OCI-LY1 (cell line): ENCODE data around the gene TPSAB1.

Experiments used
- H2AFZ ChIP-seq: fragments of 200-600 bp; sonication (generic), shearing (Covaris generic); 2 replicates; pipeline ENCODE4 v1.6.0; 2014; ENCODE audit warnings: antibody characterized with exemption, mild to moderate bottlenecking, low read length
- H3F3A ChIP-seq: fragments of 200-600 bp; sonication (generic), shearing (Covaris generic); 2 replicates; pipeline ENCODE4 v1.6.0; 2014; ENCODE audit warnings: mild to moderate bottlenecking, antibody characterized with exemption, low read length, moderate library complexity; ENCODE audit not compliant: insufficient read depth
- H3K27ac ChIP-seq: fragments of 200-600 bp; sonication (generic); 2 replicates; pipeline ENCODE4 v1.5.1; 2014; ENCODE audit warnings: low read length, mixed run types, mild to moderate bottlenecking, low read depth; ENCODE audit not compliant: poor library complexity, severe bottlenecking
- H3K27me3 ChIP-seq: fragments of 200-600 bp; sonication (generic); 2 replicates; pipeline ENCODE4 v1.6.0; 2014; ENCODE audit warnings: antibody characterized with exemption, mild to moderate bottlenecking, low read length, moderate library complexity; ENCODE audit not compliant: insufficient read depth
- H3K36me3 ChIP-seq: fragments of 200-600 bp; sonication (generic); 2 replicates; pipeline ENCODE4 v1.6.1; 2014; ENCODE audit warnings: mild to moderate bottlenecking, antibody characterized with exemption, low read length, moderate library complexity, mixed read lengths; ENCODE audit not compliant: insufficient read depth
- H3K4me1 ChIP-seq: fragments of 200-600 bp; sonication (generic); 2 replicates; pipeline ENCODE4 v1.5.1; 2014; ENCODE audit warnings: mild to moderate bottlenecking, low read length, moderate library complexity; ENCODE audit not compliant: insufficient read depth, severe bottlenecking
- H3K4me2 ChIP-seq: fragments of 200-600 bp; sonication (generic), shearing (Covaris generic); 2 replicates; pipeline ENCODE4 v1.6.1; 2014; ENCODE audit warnings: low read length
- H3K4me3 ChIP-seq: fragments of 200-600 bp; sonication (generic); 2 replicates; pipeline ENCODE4 v1.5.1; 2014; ENCODE audit warnings: low read length, low read depth, mild to moderate bottlenecking, mixed read lengths; ENCODE audit not compliant: poor library complexity, severe bottlenecking
- H3K79me2 ChIP-seq: fragments of 200-600 bp; shearing (Covaris generic); 2 replicates; pipeline ENCODE4 v1.6.1; 2016; ENCODE audit warnings: mixed run types, low read length, mixed read lengths; ENCODE audit not compliant: insufficient read depth
- H3K9ac ChIP-seq: fragments of 200-600 bp; sonication (generic), shearing (Covaris generic); 2 replicates; pipeline ENCODE4 v1.6.1; 2014; ENCODE audit warnings: mild to moderate bottlenecking, low read length, mixed read lengths
- H3K9me2 ChIP-seq: fragments of 200-600 bp; sonication (generic), shearing (Covaris generic); 2 replicates; pipeline ENCODE4 v1.6.1; 2014; ENCODE audit warnings: low read depth, mild to moderate bottlenecking, low read length, mixed read lengths
- H3K9me3 ChIP-seq: fragments of 200-600 bp; shearing (Covaris generic); 2 replicates; pipeline ENCODE4 v1.6.1; 2014; ENCODE audit warnings: low read length, mixed read lengths
- H4K20me1 ChIP-seq: fragments of 200-600 bp; sonication (generic), shearing (Covaris generic); 2 replicates; pipeline ENCODE4 v1.6.0; 2016; ENCODE audit warnings: mild to moderate bottlenecking, low read length; ENCODE audit not compliant: insufficient read depth
- EZH2 ChIP-seq: fragments of 200-600 bp; sonication (generic), shearing (Covaris generic); IDR thresholded peaks from 2 replicates; pipeline ENCODE4 v1.8.0; 2017; ENCODE audit warnings: borderline replicate concordance, mixed run types, mild to moderate bottlenecking, antibody characterized with exemption, low read length, moderate library complexity, mixed read lengths
- TF ChIP-seq, protein P1 (sequence below): fragments of 200-600 bp; sonication (generic), shearing (Covaris generic); IDR thresholded peaks from 2 replicates; pipeline ENCODE4 v1.5.1; 2017; ENCODE audit warnings: mild to moderate bottlenecking, antibody characterized with exemption, low read length, moderate library complexity, mixed read lengths

TPSAB1 gene

DNA sequence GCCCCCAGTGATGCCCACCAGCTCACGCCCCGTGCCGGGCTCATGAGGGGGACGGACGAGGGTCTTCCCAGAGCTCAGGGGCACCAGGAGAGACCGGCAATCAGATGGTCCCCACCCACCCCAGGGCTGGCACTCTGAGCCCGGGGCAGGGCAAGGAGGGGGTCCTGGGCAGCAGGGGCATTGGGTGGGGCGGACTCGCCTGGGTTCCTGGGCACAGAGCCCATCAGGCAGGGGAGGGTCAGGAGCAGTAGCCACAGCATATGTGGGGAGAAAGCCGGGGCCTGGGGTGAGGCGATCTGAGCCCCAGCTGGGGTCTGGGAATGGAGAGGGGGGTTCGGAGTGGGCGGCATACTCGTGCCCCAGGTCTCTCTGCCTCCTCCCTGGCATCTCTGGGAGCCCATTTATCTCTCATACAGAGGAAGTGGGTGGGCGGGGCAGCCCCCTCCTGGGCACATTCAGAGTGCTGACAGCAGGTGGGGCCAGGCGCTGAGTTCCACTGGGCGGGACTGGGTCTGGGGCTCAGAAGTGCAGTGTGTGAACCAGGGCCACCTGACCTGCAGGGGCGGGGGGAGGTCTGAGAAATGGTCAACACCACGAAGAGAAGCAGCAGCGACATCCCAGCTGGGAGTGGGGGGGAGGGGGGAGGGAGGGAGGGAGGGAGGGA lies 48.4 kb downstream of the TPSAB1 start:
- no peak overlapping the region for H3K4me3 ChIP-seq
- H2AFZ ChIP-seq, result no peak overlapping the region
- no peaks in the 10 kb centered on the region for H3K4me1 ChIP-seq
- no peak for TF ChIP-seq EZH2
- TF ChIP-seq, protein P1, sequence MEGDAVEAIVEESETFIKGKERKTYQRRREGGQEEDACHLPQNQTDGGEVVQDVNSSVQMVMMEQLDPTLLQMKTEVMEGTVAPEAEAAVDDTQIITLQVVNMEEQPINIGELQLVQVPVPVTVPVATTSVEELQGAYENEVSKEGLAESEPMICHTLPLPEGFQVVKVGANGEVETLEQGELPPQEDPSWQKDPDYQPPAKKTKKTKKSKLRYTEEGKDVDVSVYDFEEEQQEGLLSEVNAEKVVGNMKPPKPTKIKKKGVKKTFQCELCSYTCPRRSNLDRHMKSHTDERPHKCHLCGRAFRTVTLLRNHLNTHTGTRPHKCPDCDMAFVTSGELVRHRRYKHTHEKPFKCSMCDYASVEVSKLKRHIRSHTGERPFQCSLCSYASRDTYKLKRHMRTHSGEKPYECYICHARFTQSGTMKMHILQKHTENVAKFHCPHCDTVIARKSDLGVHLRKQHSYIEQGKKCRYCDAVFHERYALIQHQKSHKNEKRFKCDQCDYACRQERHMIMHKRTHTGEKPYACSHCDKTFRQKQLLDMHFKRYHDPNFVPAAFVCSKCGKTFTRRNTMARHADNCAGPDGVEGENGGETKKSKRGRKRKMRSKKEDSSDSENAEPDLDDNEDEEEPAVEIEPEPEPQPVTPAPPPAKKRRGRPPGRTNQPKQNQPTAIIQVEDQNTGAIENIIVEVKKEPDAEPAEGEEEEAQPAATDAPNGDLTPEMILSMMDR, result no peak
- no peaks in the 10 kb centered on the region for H3K36me3 ChIP-seq
- no peaks in the 10 kb centered on the region for H3K9me3 ChIP-seq
- no peaks in the 10 kb centered on the region for H3K79me2 ChIP-seq
- no peaks in the 10 kb centered on the region for H4K20me1 ChIP-seq
- H3K27ac ChIP-seq, result no peak overlapping the region
- no peaks in the 10 kb centered on the region for H3K9me2 ChIP-seq
- no peaks in the 10 kb centered on the region for H3F3A ChIP-seq
- H3K9ac ChIP-seq, result no peak overlapping the region
- no peak overlapping the region for H3K4me2 ChIP-seq
- 0 out of 2 replicates have a peak, but pooled peaks cover 12% of the 10 kb centered on the region for H3K27me3 ChIP-seq

DNA sequence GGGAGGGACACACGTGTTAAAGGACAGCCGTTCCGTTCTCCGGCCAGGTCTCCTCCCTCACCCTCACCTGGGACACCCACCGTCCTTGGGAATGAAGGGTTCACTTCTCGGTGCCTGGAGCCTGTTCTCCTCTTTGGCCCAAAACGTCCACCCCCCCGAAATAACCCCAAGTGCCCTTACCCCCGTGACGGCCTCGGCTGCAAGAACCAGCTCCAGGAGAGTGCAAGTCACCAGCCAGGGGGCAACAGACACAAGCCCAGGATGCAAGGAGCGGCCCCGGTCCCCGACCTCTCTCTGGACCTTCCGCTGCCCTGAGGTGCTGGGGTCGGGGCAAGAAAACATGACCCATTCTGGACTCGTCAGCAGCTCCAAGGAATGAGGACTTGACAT lies 49.0 kb downstream of the TPSAB1 start:
- no peak overlapping the region for H3K4me2 ChIP-seq
- TF ChIP-seq EZH2, result no peak
- TF ChIP-seq, protein P1, result no peak
- H3K79me2 ChIP-seq, result no peaks in the 10 kb centered on the region
- 0 out of 2 replicates have a peak, but pooled peaks cover 12% of the 10 kb centered on the region for H3K27me3 ChIP-seq
- no peaks in the 10 kb centered on the region for H3K9me3 ChIP-seq
- no peak overlapping the region for H3K4me3 ChIP-seq
- no peak overlapping the region for H2AFZ ChIP-seq
- no peaks in the 10 kb centered on the region for H3F3A ChIP-seq
- H4K20me1 ChIP-seq, result no peaks in the 10 kb centered on the region
- no peak overlapping the region for H3K9ac ChIP-seq
- no peaks in the 10 kb centered on the region for H3K4me1 ChIP-seq
- H3K27ac ChIP-seq, result no peak overlapping the region
- no peaks in the 10 kb centered on the region for H3K36me3 ChIP-seq
- H3K9me2 ChIP-seq, result no peaks in the 10 kb centered on the region

DNA sequence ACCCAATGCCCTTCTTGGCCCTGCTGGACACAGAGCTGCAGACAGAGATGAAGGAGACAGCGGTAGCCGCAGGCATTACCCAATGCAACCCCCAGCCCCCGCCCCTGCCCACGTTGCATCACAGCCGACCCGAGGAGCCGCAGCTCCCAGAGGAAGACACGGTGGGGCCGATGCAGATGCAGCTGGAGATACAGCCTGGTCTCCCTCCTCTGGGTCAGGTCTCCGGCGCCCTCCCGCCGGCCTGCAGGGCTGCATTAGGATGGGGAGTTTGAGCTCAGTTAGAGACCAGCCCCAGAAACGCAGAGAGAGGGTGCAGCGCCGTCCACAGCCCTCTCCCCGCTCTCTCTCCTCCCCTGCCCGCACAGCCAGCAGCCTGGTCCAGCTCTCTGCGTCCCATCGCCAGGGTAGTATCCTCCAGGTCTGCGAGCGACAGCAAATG lies 49.6 kb downstream of the TPSAB1 start:
- TF ChIP-seq, protein P1, result no peak
- TF ChIP-seq EZH2, result no peak
- H3K9ac ChIP-seq, result no peak overlapping the region
- no peaks in the 10 kb centered on the region for H3K9me2 ChIP-seq
- H4K20me1 ChIP-seq, result no peaks in the 10 kb centered on the region
- H2AFZ ChIP-seq, result no peak overlapping the region
- no peaks in the 10 kb centered on the region for H3K36me3 ChIP-seq
- H3K9me3 ChIP-seq, result no peaks in the 10 kb centered on the region
- H3K27me3 ChIP-seq, result 0 out of 2 replicates have a peak, but pooled peaks cover 12% of the 10 kb centered on the region
- H3K4me1 ChIP-seq, result no peaks in the 10 kb centered on the region
- H3K27ac ChIP-seq, result no peak overlapping the region
- H3F3A ChIP-seq, result no peaks in the 10 kb centered on the region
- no peak overlapping the region for H3K4me3 ChIP-seq
- no peak overlapping the region for H3K4me2 ChIP-seq
- H3K79me2 ChIP-seq, result no peaks in the 10 kb centered on the region
